H9 (cell line): ENCODE measurements around the gene BCL2L2. TPM values are rescaled to one million over a fixed set of nuclear protein-coding genes. Genes with fewer than 3 reads are reported as not detected.
"Not testable (repeated sequence)": the region's sequence is repeated elsewhere in the genome, so short reads cannot be mapped to it uniquely, and the experiment has no call there.

Source experiments
- DNase-seq: peaks from one replicate; pipeline ENCODE4 v3.0.0-alpha.2; 2017
- H2AFZ ChIP-seq: one replicate; pipeline ENCODE4 v1.6.1; 2013; ENCODE audit warnings: mild to moderate bottlenecking, low read length, control low read depth, moderate library complexity
- H2AK5ac ChIP-seq: 2 replicates; pipeline ENCODE4 v1.6.1; 2013; ENCODE audit warnings: low read length, control low read depth, mixed read lengths; ENCODE audit not compliant: insufficient read length
- H2BK120ac ChIP-seq: one replicate; pipeline ENCODE4 v1.6.1; 2013; ENCODE audit warnings: low read depth, mild to moderate bottlenecking, low read length, control low read depth, inconsistent platforms; ENCODE audit not compliant: poor library complexity, severe bottlenecking
- H2BK12ac ChIP-seq: 2 replicates; pipeline ENCODE4 v1.6.1; 2013; ENCODE audit warnings: low read length, control low read depth, mixed read lengths, low read depth; ENCODE audit not compliant: insufficient read length
- H2BK15ac ChIP-seq: 2 replicates; pipeline ENCODE4 v1.6.1; 2013; ENCODE audit warnings: low read depth, low read length, control low read depth
- H2BK20ac ChIP-seq: one replicate; pipeline ENCODE4 v1.6.1; 2013; ENCODE audit warnings: low read depth, mild to moderate bottlenecking, low read length, control low read depth, inconsistent platforms; ENCODE audit not compliant: poor library complexity, severe bottlenecking
- H2BK5ac ChIP-seq: 2 replicates; pipeline ENCODE4 v1.6.1; 2013; ENCODE audit warnings: low read length, control low read depth, mixed read lengths; ENCODE audit not compliant: insufficient read length
- H3K14ac ChIP-seq: 2 replicates; pipeline ENCODE4 v1.6.1; 2013; ENCODE audit warnings: low read length, control low read depth; ENCODE audit not compliant: insufficient read depth
- H3K18ac ChIP-seq: 2 replicates; pipeline ENCODE4 v1.6.1; 2013; ENCODE audit warnings: low read depth, mild to moderate bottlenecking, mixed read lengths, low read length, control low read depth; ENCODE audit not compliant: insufficient read length
- H3K23ac ChIP-seq: 2 replicates; pipeline ENCODE4 v1.6.1; 2013; ENCODE audit warnings: low read length, control low read depth, mixed read lengths, low read depth; ENCODE audit not compliant: insufficient read length
- H3K23me2 ChIP-seq: 2 replicates; pipeline ENCODE4 v1.6.1; 2013; ENCODE audit warnings: low read depth, mild to moderate bottlenecking, mixed read lengths, low read length, control low read depth; ENCODE audit not compliant: insufficient read length, poor library complexity, severe bottlenecking
- H3K27ac ChIP-seq: 2 replicates; pipeline ENCODE4 v1.5.1; 2013; ENCODE audit warnings: low read length, control low read depth, mixed read lengths, low read depth; ENCODE audit not compliant: insufficient read length
- H3K27me3 ChIP-seq: 2 replicates; pipeline ENCODE4 v1.6.1; 2013; ENCODE audit warnings: low read length, control low read depth, inconsistent platforms; ENCODE audit not compliant: insufficient read depth
- H3K4ac ChIP-seq: 2 replicates; pipeline ENCODE4 v1.6.1; 2013; ENCODE audit warnings: low read depth, mild to moderate bottlenecking, control low read depth, inconsistent platforms, low read length, moderate library complexity
- H3K4me1 ChIP-seq: 2 replicates; pipeline ENCODE4 v1.6.1; 2013; ENCODE audit warnings: low read length, control low read depth, inconsistent platforms; ENCODE audit not compliant: insufficient read depth
- H3K4me2 ChIP-seq: 2 replicates; pipeline ENCODE4 v1.6.1; 2013; ENCODE audit warnings: low read length, control low read depth, mixed read lengths; ENCODE audit not compliant: insufficient read length, insufficient read depth
- H3K56ac ChIP-seq: 2 replicates; pipeline ENCODE4 v1.6.1; 2013; ENCODE audit warnings: low read depth, mild to moderate bottlenecking, mixed read lengths, low read length, control low read depth; ENCODE audit not compliant: insufficient read length
- H3K79me1 ChIP-seq: 2 replicates; pipeline ENCODE4 v1.6.1; 2013; ENCODE audit warnings: low read depth, mild to moderate bottlenecking, moderate library complexity, low read length, control low read depth, inconsistent platforms; ENCODE audit not compliant: insufficient read depth, poor library complexity, severe bottlenecking
- H3K79me2 ChIP-seq: 2 replicates; pipeline ENCODE4 v1.6.1; 2013; ENCODE audit warnings: low read length, control low read depth, inconsistent platforms; ENCODE audit not compliant: insufficient read depth
- H3K9ac ChIP-seq: 2 replicates; pipeline ENCODE4 v1.6.1; 2013; ENCODE audit warnings: low read length, control low read depth, mixed read lengths; ENCODE audit not compliant: insufficient read length; ENCODE audit errors: extremely low read depth
- H3K9me3 ChIP-seq: one replicate; pipeline ENCODE4 v1.6.1; 2013; ENCODE audit warnings: low read depth, low read length, inconsistent platforms; ENCODE audit not compliant: control insufficient read depth
- H3T11ph ChIP-seq: one replicate; pipeline ENCODE4 v1.6.1; 2013; ENCODE audit warnings: mild to moderate bottlenecking, low read length, control low read depth, inconsistent platforms
- H4K20me1 ChIP-seq: one replicate; pipeline ENCODE4 v1.6.1; 2013; ENCODE audit not compliant: control insufficient read depth, insufficient read length, insufficient read depth
- H4K5ac ChIP-seq: 2 replicates; pipeline ENCODE4 v1.6.1; 2013; ENCODE audit warnings: low read depth, mild to moderate bottlenecking, mixed read lengths, low read length, control low read depth; ENCODE audit not compliant: insufficient read length
- H4K8ac ChIP-seq: replicated peaks from 2 replicates; pipeline ENCODE4 v1.6.1; 2013; ENCODE audit warnings: low read length, control low read depth, mixed read lengths, low read depth; ENCODE audit not compliant: insufficient read length
- H4K91ac ChIP-seq: 2 replicates; pipeline ENCODE4 v1.6.1; 2013; ENCODE audit warnings: low read depth, mild to moderate bottlenecking, moderate library complexity, mixed read lengths, low read length, control low read depth; ENCODE audit not compliant: insufficient read length
- H3K27ac Mint-ChIP-seq, 3 experiments: 2 replicates in 2 of 3; 3 replicates in 1 of 3; pipeline ENCODE4 v1.8.0; 2020 to 2021; ENCODE audit warnings: mixed read lengths in 3 of 3, mild to moderate bottlenecking in 1 of 3, moderate library complexity in 1 of 3
- H3K27me3 Mint-ChIP-seq: 2 replicates; pipeline ENCODE4 v1.8.0; 2021; ENCODE audit warnings: low read depth, mild to moderate bottlenecking, moderate library complexity, mixed read lengths
- H3K36me3 Mint-ChIP-seq, 3 experiments: 2 replicates in 2 of 3; 3 replicates in 1 of 3; pipeline ENCODE4 v1.8.0; 2020 to 2021; ENCODE audit warnings: low read depth in 3 of 3, mixed read lengths in 3 of 3; ENCODE audit not compliant: insufficient read depth in 1 of 3
- H3K4me1 Mint-ChIP-seq, 2 experiments: 2 replicates each; pipeline ENCODE4 v1.8.0; 2020; ENCODE audit warnings: mixed read lengths in 2 of 2
- H3K4me3 Mint-ChIP-seq, 2 experiments: 2 replicates in 1 of 2; 3 replicates in 1 of 2; pipeline ENCODE4 v1.8.0; 2020 to 2021; ENCODE audit warnings: mild to moderate bottlenecking in 2 of 2, mixed read lengths in 2 of 2, moderate library complexity in 1 of 2
- H3K9me3 Mint-ChIP-seq, 2 experiments: 2 replicates in 1 of 2; 3 replicates in 1 of 2; pipeline ENCODE4 v1.8.0; 2020; ENCODE audit warnings: mild to moderate bottlenecking in 2 of 2, mixed read lengths in 2 of 2, moderate library complexity in 1 of 2
- CTCF ChIP-seq: fragments of 200-600 bp; sonication (generic); conservative IDR thresholded peaks from 3 replicates; pipeline ENCODE4 v1.8.0; 2021; ENCODE audit warnings: antibody characterized with exemption, mild to moderate bottlenecking
- WGBS: extraction: QIAGEN DNeasy Blood & Tissue Kit; methylation state at CpG from one replicate; pipeline ENCODE4 v1.1.7; 2013; ENCODE audit warnings: missing lambda C conversion rate, low lambda C conversion rate, mixed read lengths; ENCODE audit not compliant: insufficient read length; ENCODE audit errors: extremely low coverage; 5-methylcytosine and 5-hydroxymethylcytosine counted together
- total RNA-seq: library from RNA; stranded (reverse); gene quantifications from 2 replicates; pipeline ENCODE4 v1.2.1, GENCODE V29; 2021

The BCL2L2 gene
- total RNA-seq, 1 experiment from 2014 or later: 8.4 TPM

GRCh38 chr14:23259426-23259825 is 47.2 kb upstream of the BCL2L2 start:
- no peak overlapping the region for H3K14ac ChIP-seq
- Mint-ChIP-seq H3K4me3 (no peak overlapping the region), H3K36me3 (no peaks in the 10 kb centered on the region), H3K27ac (no peak overlapping the region), H3K4me1 (peaks cover 18 to 32% of the 10 kb centered on the region in 2 experiments), H3K27me3 (peaks cover 26% of the 10 kb centered on the region), H3K9me3 (no peaks in the 10 kb centered on the region; a peak in 1 of 5 replicates)
- no peak overlapping the region for H2BK120ac ChIP-seq
- no peaks in the 10 kb centered on the region; the same call in 1 of the 2 replicates for H3K4me1 ChIP-seq
- no peaks in the 10 kb centered on the region for H3K79me2 ChIP-seq
- no peak overlapping the region for H3K56ac ChIP-seq
- H2AK5ac ChIP-seq: no peak overlapping the region
- H3K23ac ChIP-seq: no peak overlapping the region
- H3K9ac ChIP-seq: no peak overlapping the region
- no peak overlapping the region for H4K91ac ChIP-seq
- TF ChIP-seq CTCF: no peak
- H2BK15ac ChIP-seq: no peak overlapping the region
- no peaks in the 10 kb centered on the region for H3K79me1 ChIP-seq
- no peak overlapping the region for H2BK12ac ChIP-seq
- no peak overlapping the region for H3T11ph ChIP-seq
- H4K5ac ChIP-seq: no peak overlapping the region
- H3K27me3 ChIP-seq: no peaks in the 10 kb centered on the region
- H2BK20ac ChIP-seq: no peak overlapping the region
- H3K18ac ChIP-seq: no peak overlapping the region
- H3K4me2 ChIP-seq: no peak overlapping the region
- no peak overlapping the region for H2BK5ac ChIP-seq
- H3K23me2 ChIP-seq: no peaks in the 10 kb centered on the region
- H3K9me3 ChIP-seq: no peaks in the 10 kb centered on the region
- H4K20me1 ChIP-seq: no peaks in the 10 kb centered on the region
- no peak overlapping the region for H3K4ac ChIP-seq
- H2AFZ ChIP-seq: no peak overlapping the region
- H3K27ac ChIP-seq: no peak overlapping the region
- H4K8ac ChIP-seq: no peak overlapping the region
- DNase-seq: no peak

DNA sequence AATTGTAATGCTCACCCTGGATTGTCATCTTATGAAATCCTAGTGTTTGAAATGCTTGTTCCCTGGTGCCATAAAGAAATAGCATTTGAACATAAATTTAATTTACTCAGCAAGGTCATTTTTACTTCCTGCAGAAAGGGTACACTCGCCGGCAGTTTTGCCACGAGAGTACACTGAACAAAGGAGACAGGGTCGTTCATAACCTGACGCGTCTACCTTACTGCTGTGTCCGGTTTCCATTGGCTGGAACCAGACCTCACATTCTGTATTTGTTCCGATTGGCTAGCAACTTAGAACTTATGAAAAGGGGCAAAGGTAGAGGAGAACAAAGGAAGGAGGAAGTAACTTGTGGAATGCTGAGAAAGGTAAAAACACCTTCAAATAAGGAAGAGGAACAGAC is 45.8 kb upstream of the BCL2L2 start:
- H3K56ac ChIP-seq, H3K27ac Mint-ChIP-seq, H3K36me3 Mint-ChIP-seq, H4K20me1 ChIP-seq, H3K79me1 ChIP-seq, H2BK120ac ChIP-seq, H4K5ac ChIP-seq, H4K8ac ChIP-seq, H2BK20ac ChIP-seq, H3K27ac ChIP-seq, H2BK15ac ChIP-seq, H3K9ac ChIP-seq, H3K4me2 ChIP-seq, H2AFZ ChIP-seq, DNase-seq, H2BK12ac ChIP-seq, H3K18ac ChIP-seq, H2AK5ac ChIP-seq, H4K91ac ChIP-seq, H3K4me3 Mint-ChIP-seq, H3K4me1 ChIP-seq, H3K23me2 ChIP-seq, H3K9me3 ChIP-seq, H3K23ac ChIP-seq, H3K14ac ChIP-seq, H3T11ph ChIP-seq, H3K9me3 Mint-ChIP-seq, H3K4ac ChIP-seq, H3K27me3 ChIP-seq, H2BK5ac ChIP-seq, H3K79me2 ChIP-seq: not testable (repeated sequence)
- Mint-ChIP-seq H3K27me3 (peaks cover 40% of the 10 kb centered on the region), H3K4me1 (peaks cover 13 to 29% of the 10 kb centered on the region in 2 experiments)
- no CpG with 5 or more reads among the region's 8 CpGs for WGBS
